MG63 (cell line): ENCODE results near the gene C5orf58. TPM values are rescaled to one million over a fixed set of nuclear protein-coding genes. Genes with fewer than 3 reads are reported as not detected.

ENCODE experiments used
- DNase-seq: peaks from one replicate; pipeline ENCODE4 v3.0.0-alpha.2; 2020
- H3K27me3 ChIP-seq: fragments of 250-450 bp; sonication (Bioruptor Pico); 2 replicates; pipeline ENCODE4 v1.5.1; 2020; ENCODE audit warnings: mild to moderate bottlenecking, moderate library complexity
- H3K36me3 ChIP-seq: fragments of 250-450 bp; sonication (Bioruptor Pico); 2 replicates; pipeline ENCODE4 v1.5.1; 2020; ENCODE audit warnings: mild to moderate bottlenecking, moderate library complexity
- H3K4me3 ChIP-seq: fragments of 250-450 bp; sonication (Bioruptor Pico); 2 replicates; pipeline ENCODE4 v1.5.1; 2020; ENCODE audit warnings: mild to moderate bottlenecking, moderate library complexity
- H3K9me3 ChIP-seq: fragments of 250-450 bp; sonication (Bioruptor Pico); 2 replicates; pipeline ENCODE4 v1.5.1; 2020; ENCODE audit warnings: mild to moderate bottlenecking, moderate library complexity
- total RNA-seq: library from RNA; depleted of rRNA; stranded (reverse); fragments of >200 nt; shearing (Covaris generic); gene quantifications from 2 replicates; pipeline ENCODE4 v1.2.3, GENCODE V29; 2014; ENCODE audit warnings: low replicate concordance; rRNA removed

C5orf58 gene
- total RNA-seq, result not detected in 2 replicates

DNA sequence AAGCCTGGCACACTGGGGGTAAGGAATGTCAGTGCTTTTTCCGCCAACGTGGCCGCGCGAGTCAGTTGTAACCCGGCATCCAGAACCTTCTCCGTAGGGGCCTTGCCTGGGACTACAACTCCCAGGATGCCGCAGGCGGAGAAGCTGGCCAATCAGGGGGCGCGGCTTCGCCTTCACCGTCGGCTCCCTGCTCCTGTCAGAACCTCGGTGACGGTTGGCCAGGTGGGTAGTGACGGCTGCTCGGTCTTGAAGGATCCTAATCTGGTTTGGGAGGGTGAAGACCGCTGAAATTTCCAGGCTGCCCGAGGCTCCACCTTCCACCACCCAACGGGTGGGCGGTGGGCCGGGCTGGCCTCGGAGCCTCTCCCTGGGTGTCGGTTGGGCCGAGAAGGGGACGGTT lies at the start of gene C5orf58:
Gene C5orf58, plus strand, starts transcription at position 200 of the 400 bp plus-strand sequence. CDS start 1,992 bp downstream, outside the sequence.
- Histone ChIP-seq H3K36me3 (no peaks in the 10 kb centered on the region), H3K9me3 (no peaks in the 10 kb centered on the region), H3K27me3 (peaks cover 15% of the 10 kb centered on the region), H3K4me3 (no peak within 1 kb of the TSS)
- DNase-seq, result no peak

GRCh38 chr5:170183816-170184687 lies 48.7 kb upstream of the C5orf58 start:
- Histone ChIP-seq H3K4me3 (no peak overlapping the region), H3K27me3 (no peaks in the 10 kb centered on the region), H3K9me3 (no peaks in the 10 kb centered on the region), H3K36me3 (no peaks in the 10 kb centered on the region)
- DNase-seq, result peak; percentile 69

- Histone ChIP-seq H3K27me3 (no peaks in the 10 kb centered on the region), H3K4me3 (no peak overlapping the region), H3K9me3 (no peaks in the 10 kb centered on the region), H3K36me3 (no peaks in the 10 kb centered on the region)
- no peak for DNase-seq
Measured at GRCh38 chr5:170184737-170185136, 48.0 kb upstream of the C5orf58 start.

DNA sequence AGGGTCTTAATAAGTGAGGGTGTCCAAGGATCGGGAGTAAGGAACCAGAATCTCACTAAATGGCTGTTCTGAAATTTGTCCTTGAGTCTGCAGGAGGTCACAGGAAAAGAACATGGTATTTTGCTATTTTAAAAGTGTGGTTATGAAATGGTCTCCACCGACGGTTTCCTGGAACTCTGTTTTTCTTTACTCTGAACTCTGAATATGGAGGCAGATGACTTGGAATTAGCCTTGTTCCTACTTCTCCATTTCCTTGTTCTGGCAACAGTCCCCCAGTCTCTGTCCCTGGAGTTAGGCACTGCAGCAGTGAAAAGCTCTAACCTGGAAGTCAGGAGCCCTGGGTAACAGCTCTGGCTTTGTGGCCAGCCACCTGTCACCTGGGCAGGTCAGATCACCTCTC lies 46.6 kb upstream of the C5orf58 start:
- H3K9me3 ChIP-seq, result no peaks in the 10 kb centered on the region
- H3K27me3 ChIP-seq, result no peaks in the 10 kb centered on the region
- DNase-seq, result no peak

GRCh38 chr5:170186856-170187255 lies 45.9 kb upstream of the C5orf58 start:
- Histone ChIP-seq H3K9me3 (no peaks in the 10 kb centered on the region), H3K36me3 (no peaks in the 10 kb centered on the region), H3K27me3 (no peaks in the 10 kb centered on the region), H3K4me3 (no peak overlapping the region)
- DNase-seq, result no peak

More for the DNA sequence above, 46.6 kb upstream of the C5orf58 start:
- Histone ChIP-seq H3K4me3 (no peak overlapping the region), H3K36me3 (no peaks in the 10 kb centered on the region)

- H3K36me3 ChIP-seq, result no peaks in the 10 kb centered on the region
- H3K4me3 ChIP-seq, result no peak overlapping the region
- no peaks in the 10 kb centered on the region for H3K27me3 ChIP-seq
- H3K9me3 ChIP-seq, result no peaks in the 10 kb centered on the region
- no peak for DNase-seq
Measured at GRCh38 chr5:170190436-170191134, 42.2 kb upstream of the C5orf58 start.

GRCh38 chr5:170192829-170193228 lies 40.0 kb upstream of the C5orf58 start:
- Histone ChIP-seq H3K9me3 (no peaks in the 10 kb centered on the region), H3K36me3 (no peaks in the 10 kb centered on the region)

DNA sequence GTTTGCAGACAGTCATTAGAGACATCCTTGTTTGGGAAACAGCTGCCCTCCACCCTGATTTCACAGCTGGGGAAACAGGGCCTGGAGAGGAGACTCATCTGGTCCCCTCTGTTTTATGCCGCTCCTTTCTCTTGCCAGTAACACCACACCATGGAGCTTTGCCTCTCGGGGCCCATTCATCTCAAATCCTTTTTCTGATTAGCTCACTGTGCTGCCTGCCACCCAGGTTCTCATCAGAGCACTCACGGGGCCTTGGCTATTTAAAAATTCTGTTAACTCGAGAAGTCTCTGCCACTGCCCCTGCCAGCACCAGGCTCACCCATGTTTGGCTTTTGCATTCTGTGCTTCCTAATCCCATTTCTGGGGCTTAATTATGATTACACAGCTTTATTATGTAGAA lies 36.8 kb upstream of the C5orf58 start:
- Histone ChIP-seq H3K27me3 (no peaks in the 10 kb centered on the region; the same call in none of the 2 replicates), H3K4me3 (no peak overlapping the region), H3K9me3 (no peaks in the 10 kb centered on the region), H3K36me3 (no peaks in the 10 kb centered on the region)
- no peak for DNase-seq

More at GRCh38 chr5:170192829-170193228, 40.0 kb upstream of the C5orf58 start:
- Histone ChIP-seq H3K27me3 (no peaks in the 10 kb centered on the region; the same call in 1 of the 2 replicates), H3K4me3 (no peak overlapping the region)
- DNase-seq, result no peak

DNA sequence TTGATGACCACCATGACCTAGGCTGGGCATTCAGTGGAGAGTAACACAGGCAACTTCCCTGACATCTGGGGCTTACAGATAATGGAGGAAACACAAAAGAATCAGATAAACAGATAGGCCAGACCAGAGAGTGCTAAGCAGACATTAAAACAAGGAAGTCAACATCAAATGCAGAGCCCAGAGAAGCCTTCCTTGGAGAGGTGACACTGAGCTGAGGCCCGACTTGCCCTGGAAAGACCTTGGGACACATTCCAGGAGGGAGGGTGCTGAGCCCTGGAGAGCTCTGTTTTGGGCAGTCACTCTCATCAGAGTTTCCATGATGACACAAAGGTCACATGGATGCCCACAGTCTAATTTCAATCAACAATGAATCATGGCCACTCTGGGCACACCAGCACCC lies 31.9 kb upstream of the C5orf58 start:
- H3K27me3 ChIP-seq, result no peaks in the 10 kb centered on the region; the same call in none of the 2 replicates
- DNase-seq, result no peak
- H3K9me3 ChIP-seq, result no peaks in the 10 kb centered on the region
- H3K36me3 ChIP-seq, result no peaks in the 10 kb centered on the region
- no peak overlapping the region for H3K4me3 ChIP-seq

DNA sequence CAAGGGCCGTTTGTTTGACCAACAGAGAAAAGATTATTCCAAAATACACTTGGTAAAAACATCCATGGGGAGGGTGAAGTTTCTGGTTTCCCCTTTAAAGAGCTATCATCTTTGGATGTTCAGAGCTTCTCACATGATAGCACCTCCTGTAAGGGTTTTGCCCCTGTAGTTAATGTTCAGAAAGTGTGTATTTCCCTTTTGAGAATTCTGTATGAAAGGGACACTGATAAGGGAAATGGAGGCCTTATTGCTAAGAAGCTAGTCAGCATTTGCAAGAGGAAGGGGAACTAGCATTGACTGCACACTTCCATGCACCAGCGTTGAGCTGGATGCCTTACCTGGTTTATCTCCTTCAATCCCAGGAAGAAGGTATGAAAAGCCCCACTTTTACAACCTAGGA lies 31.5 kb upstream of the C5orf58 start:
- DNase-seq, result no peak
- Histone ChIP-seq H3K9me3 (no peaks in the 10 kb centered on the region), H3K4me3 (no peak overlapping the region), H3K36me3 (no peaks in the 10 kb centered on the region), H3K27me3 (no peaks in the 10 kb centered on the region; the same call in none of the 2 replicates)

GRCh38 chr5:170202117-170202516 lies 30.7 kb upstream of the C5orf58 start:
- peaks cover 3% of the 10 kb centered on the region for H3K27me3 ChIP-seq

GRCh38 chr5:170204202-170204601 lies 28.6 kb upstream of the C5orf58 start:
- Histone ChIP-seq H3K9me3 (no peaks in the 10 kb centered on the region), H3K36me3 (no peaks in the 10 kb centered on the region), H3K27me3 (peaks cover 3% of the 10 kb centered on the region), H3K4me3 (no peak overlapping the region)
- no peak for DNase-seq

More at GRCh38 chr5:170202117-170202516, 30.7 kb upstream of the C5orf58 start:
- no peak overlapping the region for H3K4me3 ChIP-seq
- no peak for DNase-seq
- H3K36me3 ChIP-seq, result no peaks in the 10 kb centered on the region
- no peaks in the 10 kb centered on the region for H3K9me3 ChIP-seq

GRCh38 chr5:170206216-170206615 lies 26.6 kb upstream of the C5orf58 start:
- Histone ChIP-seq H3K27me3 (peaks cover 3% of the 10 kb centered on the region), H3K9me3 (peaks cover 2% of the 10 kb centered on the region; the same call in 1 of the 2 replicates), H3K4me3 (no peak overlapping the region), H3K36me3 (no peaks in the 10 kb centered on the region)
- DNase-seq, result no peak

DNA sequence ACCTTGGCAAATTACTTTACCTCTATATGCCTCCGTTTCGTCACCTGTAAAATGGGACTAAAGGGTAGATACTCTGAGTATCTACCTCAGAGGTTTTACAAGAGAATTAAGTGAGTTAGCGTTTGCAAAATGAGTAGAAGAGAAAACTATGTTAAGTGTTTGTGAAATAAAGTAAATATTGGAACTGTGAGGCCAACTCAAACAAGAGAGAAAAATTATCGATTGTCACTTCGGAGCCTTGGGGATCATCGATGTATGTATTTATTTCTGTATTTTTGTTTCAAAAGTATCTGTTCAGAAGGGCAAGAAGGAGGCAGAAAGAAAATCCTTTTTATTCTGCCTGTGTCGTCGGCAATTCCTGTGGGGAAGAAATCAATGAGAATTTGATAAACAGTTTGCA lies 25.8 kb upstream of the C5orf58 start:
- Histone ChIP-seq H3K27me3 (peaks cover 3% of the 10 kb centered on the region), H3K36me3 (no peaks in the 10 kb centered on the region), H3K4me3 (no peak overlapping the region), H3K9me3 (peaks cover 2% of the 10 kb centered on the region; the same call in 1 of the 2 replicates)
- DNase-seq, result no peak

DNA sequence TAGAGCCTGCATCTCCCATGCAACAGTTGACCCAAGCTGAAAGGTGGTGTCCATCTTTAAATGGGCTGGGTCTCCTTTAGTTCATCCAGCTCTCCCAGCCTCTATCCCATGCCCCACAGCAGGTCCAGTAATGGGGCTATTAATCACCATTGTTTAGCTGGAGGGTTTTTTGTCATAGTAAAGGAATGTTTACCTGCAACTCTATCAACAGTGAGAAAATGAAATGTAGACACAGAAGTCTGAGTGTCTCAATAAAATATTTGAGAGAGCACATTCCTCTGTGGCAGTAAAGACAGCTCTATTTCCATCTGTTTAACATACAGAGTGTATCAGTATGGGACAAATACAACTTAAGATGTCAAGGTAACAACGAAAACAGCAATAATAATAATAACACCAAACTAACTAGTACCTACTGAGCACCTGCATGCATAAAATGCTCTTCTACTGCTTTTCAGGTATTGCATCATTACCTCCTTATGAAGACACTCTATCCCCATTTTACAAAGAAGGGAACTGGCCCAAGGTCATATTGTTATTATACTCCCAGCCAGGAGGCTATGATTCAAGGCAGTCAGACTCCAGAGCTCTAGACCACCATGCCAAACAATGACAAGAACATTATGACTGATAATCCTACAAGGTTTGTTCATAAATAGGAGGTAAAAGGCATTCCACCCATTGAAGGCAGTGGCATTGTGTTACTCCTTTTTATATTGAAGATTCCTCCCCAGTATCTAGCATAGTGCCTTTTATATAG lies 21.0 kb upstream of the C5orf58 start:
- H3K36me3 ChIP-seq, result no peaks in the 10 kb centered on the region
- H3K4me3 ChIP-seq, result no peak overlapping the region
- H3K27me3 ChIP-seq, result 0 out of 2 replicates have a peak, but pooled peaks cover under 1% of the 10 kb centered on the region
- peaks cover 6% of the 10 kb centered on the region; the same call in 1 of the 2 replicates for H3K9me3 ChIP-seq
- no peak for DNase-seq

DNA sequence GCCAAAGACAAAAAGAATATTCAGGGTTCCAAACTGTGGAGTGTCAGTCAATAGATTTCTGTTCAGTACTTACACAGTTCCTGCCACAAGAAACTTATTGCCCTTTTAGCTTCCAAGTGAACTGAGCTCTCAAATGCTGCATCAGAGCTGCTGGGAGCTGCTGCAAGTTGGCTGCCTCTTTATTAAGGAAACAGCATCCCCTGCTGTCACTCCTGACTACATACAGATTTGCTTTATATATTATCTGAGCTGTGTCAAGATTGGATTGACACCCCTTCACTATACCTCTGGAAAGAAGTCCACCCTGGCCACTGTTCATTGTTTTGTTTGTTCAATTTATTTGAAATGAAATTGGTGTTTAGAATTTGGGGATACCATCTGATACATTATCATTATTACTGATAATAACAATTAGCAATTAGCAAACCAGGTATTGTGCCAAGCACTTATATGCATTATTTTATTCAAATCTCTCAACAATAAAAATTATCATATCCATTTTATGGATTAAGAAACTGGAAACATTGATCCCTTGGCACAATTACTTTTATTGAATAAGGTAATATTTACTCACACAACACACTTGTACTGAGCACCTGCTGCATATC lies 16.4 kb upstream of the C5orf58 start:
- H3K27me3 ChIP-seq, result no peaks in the 10 kb centered on the region
- H3K36me3 ChIP-seq, result no peaks in the 10 kb centered on the region
- peak; percentile 55 for DNase-seq
- peaks cover 4% of the 10 kb centered on the region; the same call in 1 of the 2 replicates for H3K9me3 ChIP-seq
- H3K4me3 ChIP-seq, result no peak overlapping the region
